Putamen (tissue), 1 donor: Measurements from ENCODE around the gene HAUS5.
A peak's percentile ranks its signal among the peaks of the same experiment; 100 is the strongest.

Experiments used
- DNase-seq: peaks from one replicate; pipeline ENCODE4 v3.0.0-alpha.2; 2016; ENCODE audit warnings: low spot score

The HAUS5 gene

GRCh38 chr19:35608251-35608650, 4.3 kb upstream of the HAUS5 start:
- DNase-seq, result no peak

GRCh38 chr19:35609851-35610353, 2.6 kb upstream of the HAUS5 start:
- DNase-seq, result no peak

GRCh38 chr19:35612224-35612558, 344 bp upstream of the HAUS5 start:
- DNase-seq, result no peak

- no peak for DNase-seq
Measured at GRCh38 chr19:35613574-35613973, 1.0 kb downstream of the HAUS5 start.

- no peak for DNase-seq
Measured at GRCh38 chr19:35615036-35615435, 2.5 kb downstream of the HAUS5 start.

- DNase-seq, result no peak
Measured at GRCh38 chr19:35618857-35619256, 6.3 kb downstream of the HAUS5 start.

- no peak for DNase-seq
Measured at GRCh38 chr19:35619290-35619923, 6.9 kb downstream of the HAUS5 start.

GRCh38 chr19:35620001-35620400, 7.5 kb downstream of the HAUS5 start:
- no peak for DNase-seq

- no peak for DNase-seq
Measured at GRCh38 chr19:35621708-35622107, 9.2 kb downstream of the HAUS5 start.

GRCh38 chr19:35622750-35623149, 10.2 kb downstream of the HAUS5 start:
- DNase-seq, result no peak

GRCh38 chr19:35623327-35624010, 10.9 kb downstream of the HAUS5 start:
- DNase-seq, result peak; percentile 86

GRCh38 chr19:35628264-35628564, 15.7 kb downstream of the HAUS5 start:
- DNase-seq, result no peak

- peak; percentile 97 for DNase-seq
Measured at GRCh38 chr19:35628565-35629331, 16.2 kb downstream of the HAUS5 start, which contains the start of gene RBM42. Gene RBM42, plus strand, starts transcription at chr19:35629036. Its CDS starts 118 bp downstream, at chr19:35629154.

GRCh38 chr19:35629332-35629633, 16.7 kb downstream of the HAUS5 start:
- no peak for DNase-seq

- no peak for DNase-seq
Measured at GRCh38 chr19:35633727-35634440, 21.3 kb downstream of the HAUS5 start.

- DNase-seq, result no peak
Measured at GRCh38 chr19:35636651-35637050, 24.1 kb downstream of the HAUS5 start.

GRCh38 chr19:35637165-35637564, 24.6 kb downstream of the HAUS5 start:
- DNase-seq, result no peak

- no peak for DNase-seq
Measured at GRCh38 chr19:35639321-35639639, 26.7 kb downstream of the HAUS5 start.

GRCh38 chr19:35639863-35640262, 27.3 kb downstream of the HAUS5 start:
- no peak for DNase-seq

- no peak for DNase-seq
Measured at GRCh38 chr19:35641515-35642151, 29.1 kb downstream of the HAUS5 start, which contains the start of gene ETV2. Gene ETV2, plus strand, starts transcription at chr19:35641745. Its CDS starts 716 bp downstream, at chr19:35642461.

- DNase-seq, result no peak
Measured at GRCh38 chr19:35642312-35642711, 29.8 kb downstream of the HAUS5 start.

GRCh38 chr19:35642798-35643254, 30.3 kb downstream of the HAUS5 start:
- DNase-seq, result no peak
